A549 (cell line): ENCODE measurements around the gene SHOC2.

Source experiments
- BCL3 ChIP-seq: fragments of >200 bp; sonication (Bioruptor Twin); formaldehyde crosslinking; IDR thresholded peaks from 3 replicates; pipeline ENCODE4 v1.6.1; 2016
- CEBPB ChIP-seq, 2 experiments: fragments of >200 bp in 1 of 2; sonication (Bioruptor Twin) in 1 of 2; formaldehyde crosslinking in 1 of 2; IDR thresholded peaks; 2 replicates each; pipeline ENCODE4 v1.6.1; 2012 to 2016
- CHD2 ChIP-seq: fragments of 150-350 bp; IDR thresholded peaks from 2 replicates; pipeline ENCODE4 v1.6.1; 2014; ENCODE audit warnings: low read length; ENCODE audit not compliant: partially characterized antibody
- CTCF ChIP-seq: fragments of >200 bp; sonication (Bioruptor Twin); formaldehyde crosslinking; IDR thresholded peaks from 3 replicates; pipeline ENCODE4 v1.5.1; 2016
- EP300 ChIP-seq, 2 experiments: fragments of >200 bp; sonication (Bioruptor Twin); formaldehyde crosslinking; IDR thresholded peaks; 2 replicates in 1 of 2; 3 replicates in 1 of 2; pipeline ENCODE4 v1.6.1; 2016 to 2017
- ESRRA ChIP-seq: fragments of 150-350 bp; IDR thresholded peaks from 2 replicates; pipeline ENCODE4 v1.6.1; 2014; ENCODE audit warnings: mild to moderate bottlenecking, low read length, borderline replicate concordance
- HOXA7 ChIP-seq: fragments of 250-450 bp; sonication (Bioruptor Pico); IDR thresholded peaks from 2 replicates; pipeline ENCODE4 v1.5.0; 2020; ENCODE audit warnings: mild to moderate bottlenecking, moderate library complexity
- JUN ChIP-seq, 2 experiments: fragments of >200 bp; sonication (Bioruptor Twin); formaldehyde crosslinking; IDR thresholded peaks; 2 replicates in 1 of 2; 3 replicates in 1 of 2; pipeline ENCODE4 v1.6.1; 2016 to 2017
- KDM5A ChIP-seq: fragments of 200-600 bp; sonication (generic); IDR thresholded peaks from 2 replicates; pipeline ENCODE4 v1.6.1; 2016; ENCODE audit warnings: antibody characterized with exemption, mild to moderate bottlenecking
- RFX5 ChIP-seq: fragments of 450-650 bp; IDR thresholded peaks from 2 replicates; pipeline ENCODE4 v1.7.1; 2014; ENCODE audit warnings: antibody characterized with exemption, mild to moderate bottlenecking, moderate library complexity
- USF2 ChIP-seq: fragments of 450-650 bp; IDR thresholded peaks from 2 replicates; pipeline ENCODE4 v1.6.1; 2014; ENCODE audit warnings: antibody characterized with exemption
- ZFP36 ChIP-seq: fragments of 450-650 bp; IDR thresholded peaks from 2 replicates; pipeline ENCODE4 v1.6.1; 2014; ENCODE audit warnings: borderline replicate concordance; ENCODE audit not compliant: partially characterized antibody

- TF ChIP-seq JUN (IDR thresholded peaks at IDR 0.05): no peak
- no peak for TF ChIP-seq ZFP36
- no peak for TF ChIP-seq RFX5
- no peak for TF ChIP-seq USF2
- no peak for TF ChIP-seq CTCF
- TF ChIP-seq CEBPB (IDR thresholded peaks at IDR 0.05): no peak
- TF ChIP-seq EP300 (IDR thresholded peaks at IDR 0.05): no peak
- no peak for TF ChIP-seq CHD2
- no peak for TF ChIP-seq HOXA7
- TF ChIP-seq KDM5A: no peak
- no peak for TF ChIP-seq ESRRA
- no peak for TF ChIP-seq BCL3
Observed at GRCh38 chr10:110985497-110986275, 66.3 kb downstream of the SHOC2 start.
